GM18499 (cell line): ENCODE data around the gene LAMC1.

Source experiments
- ATAC-seq: cut with Tn5 transposase; IDR thresholded peaks from one replicate; pipeline ENCODE4 v1.9.1; 2021; ENCODE audit warnings: moderate number of reproducible peaks; ENCODE audit not compliant: insufficient read depth, unreplicated experiment

The LAMC1 gene

GRCh38 chr1:183101081-183101480, 77.9 kb downstream of the LAMC1 start:
- ATAC-seq, result no peak

- ATAC-seq, result no peak
Observed at GRCh38 chr1:183101841-183102276, 78.6 kb downstream of the LAMC1 start.

DNA sequence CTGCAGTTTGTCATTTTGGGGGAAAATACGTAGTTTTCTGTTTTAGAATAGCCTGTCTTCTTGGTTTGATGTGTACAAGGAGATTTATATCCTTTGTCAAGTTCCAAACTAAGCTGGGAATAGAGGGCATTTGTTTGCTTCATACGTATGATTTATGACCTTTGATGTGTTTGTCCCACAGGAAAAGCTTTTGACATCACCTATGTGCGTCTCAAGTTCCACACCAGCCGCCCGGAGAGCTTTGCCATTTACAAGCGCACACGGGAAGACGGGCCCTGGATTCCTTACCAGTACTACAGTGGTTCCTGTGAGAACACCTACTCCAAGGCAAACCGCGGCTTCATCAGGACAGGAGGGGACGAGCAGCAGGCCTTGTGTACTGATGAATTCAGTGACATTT, 79.9 kb downstream of the LAMC1 start:
- no peak for ATAC-seq

DNA sequence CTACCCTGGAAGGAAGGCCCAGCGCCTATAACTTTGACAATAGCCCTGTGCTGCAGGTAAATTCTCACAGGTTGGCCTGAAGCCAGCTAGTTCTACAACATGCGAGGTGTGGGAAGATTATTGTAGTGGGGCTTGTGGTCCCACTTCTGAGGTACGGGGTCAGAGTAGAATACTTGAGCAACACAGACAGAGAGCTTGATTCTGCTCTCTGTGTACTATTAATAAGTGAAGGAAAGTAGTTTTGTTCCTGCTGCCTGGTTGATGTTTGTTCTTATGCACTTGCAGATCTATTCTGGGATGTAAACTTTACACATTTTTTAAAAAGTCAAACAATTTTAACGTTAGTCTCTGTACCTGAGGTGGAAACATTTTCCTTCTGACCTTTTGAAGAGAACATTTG, 80.4 kb downstream of the LAMC1 start:
- no peak for ATAC-seq

DNA sequence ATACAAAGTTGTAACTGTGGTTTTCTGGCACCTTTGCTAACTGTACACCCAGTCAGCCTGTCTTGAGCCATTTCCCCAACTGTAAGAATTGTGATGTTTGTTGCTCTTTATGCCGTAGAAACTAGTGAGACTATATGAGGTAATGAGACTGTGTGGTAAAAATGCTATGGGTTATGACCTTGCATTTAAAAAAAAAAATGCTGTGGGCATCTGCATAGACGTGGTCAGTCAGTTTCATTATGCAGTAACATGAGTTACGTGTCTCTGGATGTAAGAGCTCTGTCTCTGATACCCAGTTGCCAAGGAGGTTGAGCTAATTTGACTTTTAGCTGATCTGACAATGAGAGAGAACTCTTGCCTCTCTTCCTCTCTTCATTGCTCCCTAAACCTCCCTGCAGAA, 82.2 kb downstream of the LAMC1 start:
- no peak for ATAC-seq

DNA sequence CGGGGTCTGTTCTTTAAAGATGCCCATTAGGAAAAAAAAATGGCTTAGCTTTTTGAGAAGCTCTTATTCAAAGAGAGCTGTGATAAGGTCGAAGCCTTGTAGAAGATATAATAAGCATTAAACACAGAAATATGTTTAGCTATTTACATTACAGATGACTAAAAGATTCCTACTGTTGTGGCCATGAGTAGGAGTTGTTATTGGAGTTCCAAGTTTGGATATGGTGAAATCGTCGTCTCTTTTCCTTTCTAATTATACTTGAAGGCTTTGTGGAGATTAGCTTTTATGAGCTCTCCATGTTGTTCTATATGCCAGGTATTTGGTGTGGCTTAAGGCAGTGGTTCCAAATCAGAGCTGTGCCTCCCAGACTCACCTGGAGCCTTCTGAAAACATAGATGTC, 82.9 kb downstream of the LAMC1 start:
- ATAC-seq, result no peak

GRCh38 chr1:183106746-183107145, 83.5 kb downstream of the LAMC1 start:
- ATAC-seq, result no peak

DNA sequence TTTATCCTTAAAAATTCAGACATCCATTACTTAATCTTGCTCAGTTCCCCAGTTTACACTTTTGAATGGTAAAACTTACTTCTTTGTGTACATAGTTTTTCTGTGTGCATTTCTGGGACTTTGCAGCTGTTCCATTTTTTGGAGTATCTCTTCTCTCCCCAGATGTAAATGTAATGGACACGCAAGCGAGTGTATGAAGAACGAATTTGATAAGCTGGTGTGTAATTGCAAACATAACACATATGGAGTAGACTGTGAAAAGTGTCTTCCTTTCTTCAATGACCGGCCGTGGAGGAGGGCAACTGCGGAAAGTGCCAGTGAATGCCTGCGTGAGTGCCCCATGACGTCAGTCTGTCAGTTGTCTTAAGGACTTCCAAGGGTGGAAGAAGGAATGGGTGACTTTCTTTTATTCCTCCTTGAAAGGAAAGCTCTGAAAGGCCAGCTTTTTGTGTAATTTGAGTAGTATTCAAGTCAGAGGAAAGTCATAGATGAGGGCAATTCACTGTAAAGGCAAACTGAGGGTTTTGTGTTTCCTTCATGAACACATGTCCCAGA, 87.2 kb downstream of the LAMC1 start:
- no peak for ATAC-seq

- ATAC-seq, result no peak
Observed at GRCh38 chr1:183114441-183114840, 91.2 kb downstream of the LAMC1 start.

GRCh38 chr1:183116416-183116815, 93.2 kb downstream of the LAMC1 start:
- no peak for ATAC-seq

DNA sequence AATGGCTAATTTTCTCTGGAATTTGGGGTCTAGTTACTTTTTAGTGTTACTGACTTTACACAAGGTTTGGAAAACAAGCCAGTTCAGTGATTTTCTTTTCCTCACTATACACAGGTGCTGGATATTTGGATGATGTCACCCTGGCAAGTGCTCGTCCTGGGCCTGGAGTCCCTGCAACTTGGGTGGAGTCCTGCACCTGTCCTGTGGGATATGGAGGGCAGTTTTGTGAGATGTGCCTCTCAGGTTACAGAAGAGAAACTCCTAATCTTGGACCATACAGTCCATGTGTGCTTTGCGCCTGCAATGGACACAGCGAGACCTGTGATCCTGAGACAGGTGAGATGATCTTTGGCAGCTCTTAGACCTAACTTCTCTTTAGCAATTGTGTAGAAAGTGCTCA, 98.4 kb downstream of the LAMC1 start:
- ATAC-seq, result no peak

GRCh38 chr1:183124259-183124658, 101.0 kb downstream of the LAMC1 start:
- no peak for ATAC-seq

GRCh38 chr1:183125279-183125999, 102.2 kb downstream of the LAMC1 start:
- no peak for ATAC-seq

DNA sequence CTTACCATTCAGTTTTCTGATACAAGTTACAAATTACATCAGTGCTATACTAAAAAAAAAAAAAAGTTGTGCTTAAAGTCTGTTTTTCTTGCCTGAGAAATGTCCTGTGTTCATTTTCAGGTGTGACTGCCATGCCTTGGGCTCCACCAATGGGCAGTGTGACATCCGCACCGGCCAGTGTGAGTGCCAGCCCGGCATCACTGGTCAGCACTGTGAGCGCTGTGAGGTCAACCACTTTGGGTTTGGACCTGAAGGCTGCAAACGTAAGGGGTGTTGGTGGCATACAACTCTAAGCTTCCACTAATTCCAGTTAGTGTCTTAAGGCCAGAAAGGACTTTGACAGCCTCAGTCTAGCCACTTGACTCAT, 102.8 kb downstream of the LAMC1 start:
- ATAC-seq, result no peak

DNA sequence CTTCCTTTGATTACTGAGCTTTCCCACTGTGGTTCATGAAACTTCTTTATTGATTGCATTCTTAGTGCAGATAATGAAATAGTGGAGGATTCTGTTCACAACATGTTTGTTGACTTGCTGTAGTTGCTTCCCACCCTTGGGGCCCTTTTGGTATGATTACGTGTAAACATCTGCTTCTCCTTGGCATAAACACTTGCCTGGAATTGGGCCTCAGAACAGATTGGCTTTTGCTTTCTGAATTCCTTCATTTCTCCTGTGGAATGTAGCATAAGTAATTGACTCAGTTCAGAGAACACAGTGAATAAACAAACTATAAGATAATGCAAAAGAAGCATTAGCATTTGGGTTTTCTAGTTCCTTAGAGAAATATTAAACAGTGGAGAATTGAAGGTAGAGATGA, 103.3 kb downstream of the LAMC1 start:
- ATAC-seq, result no peak

DNA sequence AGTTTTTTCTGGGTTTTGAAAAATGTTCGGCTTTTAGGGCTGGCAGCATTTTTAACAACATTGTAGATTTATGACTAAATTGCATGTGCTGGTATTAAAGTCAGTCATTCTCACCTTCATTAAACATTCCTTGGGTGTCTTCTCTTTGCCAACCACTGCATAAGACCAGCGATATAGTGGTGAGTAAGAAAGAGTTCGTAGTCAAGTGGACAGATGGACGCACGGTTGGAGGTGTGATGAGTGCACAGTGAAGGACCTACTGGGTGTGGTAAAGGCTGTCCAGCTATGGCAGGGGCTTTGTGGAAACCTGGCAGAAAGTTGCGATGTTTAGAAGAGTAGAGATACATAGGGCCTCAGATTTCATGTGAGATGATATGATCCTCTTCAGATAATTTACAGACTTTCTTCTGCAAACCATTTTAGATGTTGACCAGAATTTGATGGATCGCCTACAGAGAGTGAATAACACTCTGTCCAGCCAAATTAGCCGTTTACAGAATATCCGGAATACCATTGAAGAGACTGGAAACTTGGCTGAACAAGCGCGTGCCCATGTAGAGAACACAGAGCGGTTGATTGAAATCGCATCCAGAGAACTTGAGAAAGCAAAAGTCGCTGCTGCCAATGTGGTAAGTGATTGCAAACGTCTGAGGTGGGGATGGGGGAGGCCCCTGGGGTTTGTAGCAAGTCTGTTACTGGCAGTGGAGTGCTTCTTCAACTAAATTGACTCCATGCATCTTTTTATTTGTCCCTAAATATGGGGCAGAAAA, 106.9 kb downstream of the LAMC1 start:
- ATAC-seq, result no peak

- ATAC-seq, result no peak
Observed at GRCh38 chr1:183131166-183131565, 107.9 kb downstream of the LAMC1 start.

DNA sequence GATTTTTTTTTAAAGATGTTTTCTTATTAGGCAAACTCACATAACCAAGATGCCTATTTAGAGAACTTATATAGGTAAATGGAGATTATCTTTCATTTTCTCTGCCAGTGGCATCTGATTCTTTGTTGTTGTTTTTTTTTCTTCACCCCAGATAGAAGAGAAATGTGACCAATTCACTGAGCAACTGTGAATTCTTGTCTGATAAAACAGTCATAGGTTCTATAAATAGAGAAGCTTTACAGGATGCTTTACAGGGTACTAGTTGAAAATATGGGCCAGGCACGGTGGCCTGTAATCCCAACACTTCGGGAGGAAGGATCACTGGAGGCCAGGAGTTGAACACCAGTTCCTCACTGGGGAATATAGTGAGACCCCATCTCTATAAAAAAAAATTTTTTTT, 112.1 kb downstream of the LAMC1 start:
- ATAC-seq, result no peak

GRCh38 chr1:183137782-183138181, 114.6 kb downstream of the LAMC1 start:
- no peak for ATAC-seq

GRCh38 chr1:183138301-183138700, 115.1 kb downstream of the LAMC1 start:
- no peak for ATAC-seq

DNA sequence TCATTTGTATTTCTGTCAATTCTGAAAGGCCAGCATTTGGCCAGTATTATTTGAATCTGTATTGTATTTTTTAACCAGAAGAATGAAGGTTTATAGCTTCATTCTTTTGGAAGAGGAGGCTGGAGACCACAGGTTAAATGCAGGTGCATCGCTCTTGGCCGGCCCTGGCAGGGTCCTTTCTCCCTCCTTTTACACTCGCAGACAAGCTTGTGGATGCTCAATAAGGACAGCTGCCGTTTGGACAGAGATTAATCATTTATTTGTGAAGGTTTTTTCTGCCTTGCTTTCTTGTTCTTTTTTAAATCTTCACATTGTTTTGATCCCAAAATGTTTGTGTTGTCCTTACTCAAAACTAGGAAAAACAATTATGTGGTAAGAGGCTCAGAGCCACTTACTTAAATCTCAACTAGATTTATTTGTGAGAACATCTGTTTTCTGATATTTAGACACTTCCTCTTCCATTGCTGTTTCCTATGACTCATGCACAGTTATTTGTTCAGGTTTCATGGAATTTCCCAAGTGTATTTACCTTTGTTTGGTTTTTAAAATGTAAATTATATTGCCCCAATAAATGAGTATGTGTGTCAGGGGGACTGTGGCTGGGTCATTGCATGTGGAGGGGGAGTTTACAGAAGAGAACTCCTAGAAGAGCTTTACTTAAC, 116.2 kb downstream of the LAMC1 start:
- no peak for ATAC-seq
